Breast epithelium (tissue), 3 donors: ENCODE measurements around the gene ARID1B.

ENCODE experiments used
- POLR2A ChIP-seq: fragments of 450-650 bp; IDR thresholded peaks from one replicate; pipeline ENCODE4 v1.6.1; 2016; ENCODE audit warnings: antibody characterized with exemption, mild to moderate bottlenecking, moderate library complexity
- POLR2AphosphoS5 ChIP-seq, 3 donors: sonication (generic); formaldehyde crosslinking; IDR thresholded peaks; one replicate each; pipeline ENCODE4 v1.6.1; 2017; ENCODE audit warnings: antibody characterized with exemption in 3 of 3
- TF ChIP-seq, protein P1 (sequence below), 3 donors: fragments of 450-650 bp; IDR thresholded peaks; one replicate each; pipeline ENCODE4 v1.5.1; 2016 to 2017; ENCODE audit warnings: antibody characterized with exemption in 3 of 3, mild to moderate bottlenecking in 3 of 3, moderate library complexity in 3 of 3

GRCh38 chr6:157110607-157111006 is 333.4 kb downstream of the ARID1B start:
- TF ChIP-seq, protein P1, sequence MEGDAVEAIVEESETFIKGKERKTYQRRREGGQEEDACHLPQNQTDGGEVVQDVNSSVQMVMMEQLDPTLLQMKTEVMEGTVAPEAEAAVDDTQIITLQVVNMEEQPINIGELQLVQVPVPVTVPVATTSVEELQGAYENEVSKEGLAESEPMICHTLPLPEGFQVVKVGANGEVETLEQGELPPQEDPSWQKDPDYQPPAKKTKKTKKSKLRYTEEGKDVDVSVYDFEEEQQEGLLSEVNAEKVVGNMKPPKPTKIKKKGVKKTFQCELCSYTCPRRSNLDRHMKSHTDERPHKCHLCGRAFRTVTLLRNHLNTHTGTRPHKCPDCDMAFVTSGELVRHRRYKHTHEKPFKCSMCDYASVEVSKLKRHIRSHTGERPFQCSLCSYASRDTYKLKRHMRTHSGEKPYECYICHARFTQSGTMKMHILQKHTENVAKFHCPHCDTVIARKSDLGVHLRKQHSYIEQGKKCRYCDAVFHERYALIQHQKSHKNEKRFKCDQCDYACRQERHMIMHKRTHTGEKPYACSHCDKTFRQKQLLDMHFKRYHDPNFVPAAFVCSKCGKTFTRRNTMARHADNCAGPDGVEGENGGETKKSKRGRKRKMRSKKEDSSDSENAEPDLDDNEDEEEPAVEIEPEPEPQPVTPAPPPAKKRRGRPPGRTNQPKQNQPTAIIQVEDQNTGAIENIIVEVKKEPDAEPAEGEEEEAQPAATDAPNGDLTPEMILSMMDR (IDR thresholded peaks at IDR 0.05), result no peak
- TF ChIP-seq POLR2A (no peak), POLR2AphosphoS5 (IDR thresholded peaks at IDR 0.05) (no peak)
